H9 (cell line): ENCODE measurements around the gene SNAP47. TPM values are rescaled to one million over a fixed set of nuclear protein-coding genes. Genes with fewer than 3 reads are reported as not detected.

ENCODE experiments used
- DNase-seq: peaks from one replicate; pipeline ENCODE4 v3.0.0-alpha.2; 2017
- H2AFZ ChIP-seq: one replicate; pipeline ENCODE4 v1.6.1; 2013; ENCODE audit warnings: mild to moderate bottlenecking, low read length, control low read depth, moderate library complexity
- H2AK5ac ChIP-seq: 2 replicates; pipeline ENCODE4 v1.6.1; 2013; ENCODE audit warnings: low read length, control low read depth, mixed read lengths; ENCODE audit not compliant: insufficient read length
- H2BK120ac ChIP-seq: one replicate; pipeline ENCODE4 v1.6.1; 2013; ENCODE audit warnings: low read depth, mild to moderate bottlenecking, low read length, control low read depth, inconsistent platforms; ENCODE audit not compliant: poor library complexity, severe bottlenecking
- H2BK12ac ChIP-seq: 2 replicates; pipeline ENCODE4 v1.6.1; 2013; ENCODE audit warnings: low read length, control low read depth, mixed read lengths, low read depth; ENCODE audit not compliant: insufficient read length
- H2BK15ac ChIP-seq: 2 replicates; pipeline ENCODE4 v1.6.1; 2013; ENCODE audit warnings: low read depth, low read length, control low read depth
- H2BK20ac ChIP-seq: one replicate; pipeline ENCODE4 v1.6.1; 2013; ENCODE audit warnings: low read depth, mild to moderate bottlenecking, low read length, control low read depth, inconsistent platforms; ENCODE audit not compliant: poor library complexity, severe bottlenecking
- H2BK5ac ChIP-seq: 2 replicates; pipeline ENCODE4 v1.6.1; 2013; ENCODE audit warnings: low read length, control low read depth, mixed read lengths; ENCODE audit not compliant: insufficient read length
- H3K14ac ChIP-seq: 2 replicates; pipeline ENCODE4 v1.6.1; 2013; ENCODE audit warnings: low read length, control low read depth; ENCODE audit not compliant: insufficient read depth
- H3K18ac ChIP-seq: 2 replicates; pipeline ENCODE4 v1.6.1; 2013; ENCODE audit warnings: low read depth, mild to moderate bottlenecking, mixed read lengths, low read length, control low read depth; ENCODE audit not compliant: insufficient read length
- H3K23ac ChIP-seq: 2 replicates; pipeline ENCODE4 v1.6.1; 2013; ENCODE audit warnings: low read length, control low read depth, mixed read lengths, low read depth; ENCODE audit not compliant: insufficient read length
- H3K23me2 ChIP-seq: 2 replicates; pipeline ENCODE4 v1.6.1; 2013; ENCODE audit warnings: low read depth, mild to moderate bottlenecking, mixed read lengths, low read length, control low read depth; ENCODE audit not compliant: insufficient read length, poor library complexity, severe bottlenecking
- H3K27ac ChIP-seq: 2 replicates; pipeline ENCODE4 v1.5.1; 2013; ENCODE audit warnings: low read length, control low read depth, mixed read lengths, low read depth; ENCODE audit not compliant: insufficient read length
- H3K27me3 ChIP-seq: 2 replicates; pipeline ENCODE4 v1.6.1; 2013; ENCODE audit warnings: low read length, control low read depth, inconsistent platforms; ENCODE audit not compliant: insufficient read depth
- H3K4ac ChIP-seq: 2 replicates; pipeline ENCODE4 v1.6.1; 2013; ENCODE audit warnings: low read depth, mild to moderate bottlenecking, control low read depth, inconsistent platforms, low read length, moderate library complexity
- H3K4me1 ChIP-seq: 2 replicates; pipeline ENCODE4 v1.6.1; 2013; ENCODE audit warnings: low read length, control low read depth, inconsistent platforms; ENCODE audit not compliant: insufficient read depth
- H3K4me2 ChIP-seq: 2 replicates; pipeline ENCODE4 v1.6.1; 2013; ENCODE audit warnings: low read length, control low read depth, mixed read lengths; ENCODE audit not compliant: insufficient read length, insufficient read depth
- H3K56ac ChIP-seq: 2 replicates; pipeline ENCODE4 v1.6.1; 2013; ENCODE audit warnings: low read depth, mild to moderate bottlenecking, mixed read lengths, low read length, control low read depth; ENCODE audit not compliant: insufficient read length
- H3K79me1 ChIP-seq: 2 replicates; pipeline ENCODE4 v1.6.1; 2013; ENCODE audit warnings: low read depth, mild to moderate bottlenecking, moderate library complexity, low read length, control low read depth, inconsistent platforms; ENCODE audit not compliant: insufficient read depth, poor library complexity, severe bottlenecking
- H3K79me2 ChIP-seq: 2 replicates; pipeline ENCODE4 v1.6.1; 2013; ENCODE audit warnings: low read length, control low read depth, inconsistent platforms; ENCODE audit not compliant: insufficient read depth
- H3K9ac ChIP-seq: 2 replicates; pipeline ENCODE4 v1.6.1; 2013; ENCODE audit warnings: low read length, control low read depth, mixed read lengths; ENCODE audit not compliant: insufficient read length; ENCODE audit errors: extremely low read depth
- H3K9me3 ChIP-seq: one replicate; pipeline ENCODE4 v1.6.1; 2013; ENCODE audit warnings: low read depth, low read length, inconsistent platforms; ENCODE audit not compliant: control insufficient read depth
- H3T11ph ChIP-seq: one replicate; pipeline ENCODE4 v1.6.1; 2013; ENCODE audit warnings: mild to moderate bottlenecking, low read length, control low read depth, inconsistent platforms
- H4K20me1 ChIP-seq: one replicate; pipeline ENCODE4 v1.6.1; 2013; ENCODE audit not compliant: control insufficient read depth, insufficient read length, insufficient read depth
- H4K5ac ChIP-seq: 2 replicates; pipeline ENCODE4 v1.6.1; 2013; ENCODE audit warnings: low read depth, mild to moderate bottlenecking, mixed read lengths, low read length, control low read depth; ENCODE audit not compliant: insufficient read length
- H4K8ac ChIP-seq: replicated peaks from 2 replicates; pipeline ENCODE4 v1.6.1; 2013; ENCODE audit warnings: low read length, control low read depth, mixed read lengths, low read depth; ENCODE audit not compliant: insufficient read length
- H4K91ac ChIP-seq: 2 replicates; pipeline ENCODE4 v1.6.1; 2013; ENCODE audit warnings: low read depth, mild to moderate bottlenecking, moderate library complexity, mixed read lengths, low read length, control low read depth; ENCODE audit not compliant: insufficient read length
- H3K27ac Mint-ChIP-seq, 3 experiments: 2 replicates in 2 of 3; 3 replicates in 1 of 3; pipeline ENCODE4 v1.8.0; 2020 to 2021; ENCODE audit warnings: mixed read lengths in 3 of 3, mild to moderate bottlenecking in 1 of 3, moderate library complexity in 1 of 3
- H3K27me3 Mint-ChIP-seq: 2 replicates; pipeline ENCODE4 v1.8.0; 2021; ENCODE audit warnings: low read depth, mild to moderate bottlenecking, moderate library complexity, mixed read lengths
- H3K36me3 Mint-ChIP-seq, 3 experiments: 2 replicates in 2 of 3; 3 replicates in 1 of 3; pipeline ENCODE4 v1.8.0; 2020 to 2021; ENCODE audit warnings: low read depth in 3 of 3, mixed read lengths in 3 of 3; ENCODE audit not compliant: insufficient read depth in 1 of 3
- H3K4me1 Mint-ChIP-seq, 2 experiments: 2 replicates each; pipeline ENCODE4 v1.8.0; 2020; ENCODE audit warnings: mixed read lengths in 2 of 2
- H3K4me3 Mint-ChIP-seq, 2 experiments: 2 replicates in 1 of 2; 3 replicates in 1 of 2; pipeline ENCODE4 v1.8.0; 2020 to 2021; ENCODE audit warnings: mild to moderate bottlenecking in 2 of 2, mixed read lengths in 2 of 2, moderate library complexity in 1 of 2
- H3K9me3 Mint-ChIP-seq, 2 experiments: 2 replicates in 1 of 2; 3 replicates in 1 of 2; pipeline ENCODE4 v1.8.0; 2020; ENCODE audit warnings: mild to moderate bottlenecking in 2 of 2, mixed read lengths in 2 of 2, moderate library complexity in 1 of 2
- CTCF ChIP-seq: fragments of 200-600 bp; sonication (generic); conservative IDR thresholded peaks from 3 replicates; pipeline ENCODE4 v1.8.0; 2021; ENCODE audit warnings: antibody characterized with exemption, mild to moderate bottlenecking
- WGBS: extraction: QIAGEN DNeasy Blood & Tissue Kit; methylation state at CpG from one replicate; pipeline ENCODE4 v1.1.7; 2013; ENCODE audit warnings: missing lambda C conversion rate, low lambda C conversion rate, mixed read lengths; ENCODE audit not compliant: insufficient read length; ENCODE audit errors: extremely low coverage; 5-methylcytosine and 5-hydroxymethylcytosine counted together
- total RNA-seq: library from RNA; stranded (reverse); gene quantifications from 2 replicates; pipeline ENCODE4 v1.2.1, GENCODE V29; 2021

Gene SNAP47
- total RNA-seq, 1 experiment from 2014 or later = 44.1 TPM

GRCh38 chr1:227795732-227796131, 60.5 kb downstream of the SNAP47 start:
- no peak overlapping the region for H3K23ac ChIP-seq
- H2BK12ac ChIP-seq = no peak overlapping the region
- no peak overlapping the region for H2BK5ac ChIP-seq
- no peaks in the 10 kb centered on the region for H3K23me2 ChIP-seq
- no peak overlapping the region for H2BK20ac ChIP-seq
- Mint-ChIP-seq H3K27ac (peak overlapping the region in 1 of 3 experiments; percentile 87; a peak in 1 of 7 replicates), H3K4me3 (no peak overlapping the region), H3K4me1 (peaks cover 8 to 24% of the 10 kb centered on the region in 2 experiments), H3K36me3 (no peaks in the 10 kb centered on the region), H3K9me3 (no peaks in the 10 kb centered on the region), H3K27me3 (peaks cover 30% of the 10 kb centered on the region)
- H3K14ac ChIP-seq = no peak overlapping the region
- no peak overlapping the region for H3K56ac ChIP-seq
- H3K79me1 ChIP-seq = no peaks in the 10 kb centered on the region
- no peak overlapping the region for H3K4me2 ChIP-seq
- H4K91ac ChIP-seq = no peak overlapping the region
- H3T11ph ChIP-seq = no peak overlapping the region
- TF ChIP-seq CTCF = no peak
- no peaks in the 10 kb centered on the region for H4K20me1 ChIP-seq
- H4K8ac ChIP-seq = no peak overlapping the region
- H3K27me3 ChIP-seq = no peaks in the 10 kb centered on the region
- no peak overlapping the region for H3K9ac ChIP-seq
- no peak overlapping the region for H3K27ac ChIP-seq
- H2BK15ac ChIP-seq = no peak overlapping the region
- no peak overlapping the region for H3K18ac ChIP-seq
- H3K79me2 ChIP-seq = no peaks in the 10 kb centered on the region
- no peak overlapping the region for H2BK120ac ChIP-seq
- H2AK5ac ChIP-seq = no peak overlapping the region
- WGBS = no CpG with 5 or more reads among the region's 6 CpGs
- no peaks in the 10 kb centered on the region for H3K4me1 ChIP-seq
- DNase-seq = no peak
- H2AFZ ChIP-seq = no peak overlapping the region
- no peaks in the 10 kb centered on the region for H3K9me3 ChIP-seq
- no peak overlapping the region for H4K5ac ChIP-seq
- H3K4ac ChIP-seq = no peak overlapping the region
